NCI-H146 (cell line): ENCODE results near the gene SPEF2.
"Not testable (repeated sequence)": the region's sequence is repeated elsewhere in the genome, so short reads cannot be mapped to it uniquely, and the experiment has no call there.

Experiments used
- DNase-seq: peaks from one replicate; lab custom pipeline; 2025; lab: John Stamatoyannopoulos, UW

Gene SPEF2

GRCh38 chr5:35855187-35855586 lies 237.5 kb downstream of the SPEF2 start:
- no peak for DNase-seq

GRCh38 chr5:35856186-35856764 lies 238.6 kb downstream of the SPEF2 start:
- not testable (repeated sequence) for DNase-seq

GRCh38 chr5:35856765-35857351 lies 239.2 kb downstream of the SPEF2 start, which contains the start of gene IL7R:
IL7R (plus strand) TSS chr5:35856891; CDS start chr5:35856978, 87 bp downstream.
- DNase-seq: no peak

- no peak for DNase-seq
Measured at GRCh38 chr5:35857606-35858205, 240.0 kb downstream of the SPEF2 start.

- peak; percentile 46 for DNase-seq
Measured at GRCh38 chr5:35859101-35859661, 241.5 kb downstream of the SPEF2 start.

- no peak for DNase-seq
Measured at GRCh38 chr5:35860686-35861085, 243.0 kb downstream of the SPEF2 start.

- no peak for DNase-seq
Measured at GRCh38 chr5:35861718-35862117, 244.1 kb downstream of the SPEF2 start.

- no peak for DNase-seq
Measured at GRCh38 chr5:35862126-35862525, 244.5 kb downstream of the SPEF2 start.

- no peak for DNase-seq
Measured at GRCh38 chr5:35863159-35863558, 245.5 kb downstream of the SPEF2 start.
